SU-DHL-6 (cell line): Measurements from ENCODE around the gene PTPRC.

ENCODE experiments used
- H2AFZ ChIP-seq: fragments of 200-600 bp; sonication (generic); 2 replicates; pipeline ENCODE4 v1.6.1; 2014; ENCODE audit warnings: low read depth, mild to moderate bottlenecking, moderate library complexity, mixed read lengths, antibody characterized with exemption, low read length; ENCODE audit not compliant: severe bottlenecking
- H3F3A ChIP-seq: fragments of 200-600 bp; shearing (Covaris generic); 2 replicates; pipeline ENCODE4 v1.6.0; 2016; ENCODE audit warnings: antibody characterized with exemption, mild to moderate bottlenecking; ENCODE audit not compliant: insufficient read depth
- H3K27ac ChIP-seq: fragments of 200-600 bp; sonication (generic); 2 replicates; pipeline ENCODE4 v1.5.1; 2016; ENCODE audit warnings: low read depth, mild to moderate bottlenecking, low read length, moderate library complexity, mixed read lengths
- H3K27me3 ChIP-seq: fragments of 200-600 bp; sonication (generic), shearing (Covaris generic); 2 replicates; pipeline ENCODE4 v1.6.0; 2014; ENCODE audit warnings: mild to moderate bottlenecking, low read length
- H3K36me3 ChIP-seq: fragments of 200-600 bp; sonication (generic); 2 replicates; pipeline ENCODE4 v1.6.1; 2014; ENCODE audit warnings: mild to moderate bottlenecking, low read length, mixed read lengths
- H3K4me2 ChIP-seq: fragments of 300-600, 200-600 bp; shearing (Covaris generic), sonication (generic); 2 replicates; pipeline ENCODE4 v1.6.0; 2014; ENCODE audit warnings: low read length, low read depth, mild to moderate bottlenecking; ENCODE audit not compliant: poor library complexity, severe bottlenecking
- H3K4me3 ChIP-seq: fragments of 200-600 bp; sonication (generic); 2 replicates; pipeline ENCODE4 v1.5.1; 2014; ENCODE audit warnings: antibody characterized with exemption, low read length, mild to moderate bottlenecking, mixed read lengths; ENCODE audit not compliant: insufficient read depth, poor library complexity, severe bottlenecking
- H3K79me2 ChIP-seq: fragments of 200-600 bp; sonication (generic); 2 replicates; pipeline ENCODE4 v1.6.1; 2014; ENCODE audit warnings: mild to moderate bottlenecking, low read length, moderate library complexity; ENCODE audit not compliant: insufficient read depth
- H3K9ac ChIP-seq: fragments of 200-600 bp; sonication (generic); 2 replicates; pipeline ENCODE4 v1.7.0; 2014; ENCODE audit warnings: mild to moderate bottlenecking, low read length
- H3K9me2 ChIP-seq: fragments of 200-600 bp; sonication (generic); replicated peaks from 2 replicates; pipeline ENCODE4 v1.6.1; 2014; ENCODE audit warnings: low read length; ENCODE audit not compliant: insufficient read depth
- H3K9me3 ChIP-seq: fragments of 200-600 bp; sonication (generic); 2 replicates; pipeline ENCODE4 v1.6.1; 2014; ENCODE audit warnings: low read length, mixed read lengths; ENCODE audit not compliant: insufficient read depth
- H4K20me1 ChIP-seq: fragments of 200-600 bp; sonication (generic); 2 replicates; pipeline ENCODE4 v1.6.1; 2014; ENCODE audit warnings: low read depth, mild to moderate bottlenecking, antibody characterized with exemption, low read length, moderate library complexity, mixed read lengths
- CTCF ChIP-seq: fragments of 200-600 bp; sonication (generic); IDR thresholded peaks from one replicate; pipeline ENCODE4 v1.5.1; 2017; ENCODE audit warnings: antibody characterized with exemption, mild to moderate bottlenecking, low read length, moderate library complexity; ENCODE audit not compliant: insufficient read depth, poor library complexity, severe bottlenecking
- EZH2phosphoT487 ChIP-seq: fragments of 200-600 bp; sonication (generic), shearing (Covaris generic); conservative IDR thresholded peaks from 2 replicates; pipeline ENCODE4 v1.6.1; 2018; ENCODE audit warnings: mild to moderate bottlenecking, antibody characterized with exemption, low read length, moderate library complexity, mixed read lengths

Gene PTPRC

GRCh38 chr1:198633675-198634121, 5.1 kb upstream of the PTPRC start:
- H3K9ac ChIP-seq: peak overlapping the region; percentile 44
- no peaks in the 10 kb centered on the region for H3K9me2 ChIP-seq
- no peak overlapping the region for H2AFZ ChIP-seq
- no peaks in the 10 kb centered on the region for H4K20me1 ChIP-seq
- H3K4me2 ChIP-seq: peak overlapping the region; percentile 95
- H3K27ac ChIP-seq: peak overlapping the region; percentile 100
- TF ChIP-seq CTCF (no peak), EZH2phosphoT487 (no peak)
- H3K79me2 ChIP-seq: peaks cover 85% of the 10 kb centered on the region
- H3K9me3 ChIP-seq: no peaks in the 10 kb centered on the region
- H3K27me3 ChIP-seq: no peaks in the 10 kb centered on the region
- H3K36me3 ChIP-seq: no peaks in the 10 kb centered on the region
- H3F3A ChIP-seq: peaks cover 83% of the 10 kb centered on the region
- no peak overlapping the region for H3K4me3 ChIP-seq

GRCh38 chr1:198635964-198636363, 2.9 kb upstream of the PTPRC start:
- no peak overlapping the region for H3K4me3 ChIP-seq
- H3K9ac ChIP-seq: peak overlapping the region; percentile 70
- peak overlapping the region; percentile 99 for H3K4me2 ChIP-seq
- no peaks in the 10 kb centered on the region for H3K9me3 ChIP-seq
- no peak for TF ChIP-seq EZH2phosphoT487
- no peak for TF ChIP-seq CTCF
- H3K9me2 ChIP-seq: no peaks in the 10 kb centered on the region
- no peak overlapping the region for H2AFZ ChIP-seq
- peaks cover 89% of the 10 kb centered on the region for H3K79me2 ChIP-seq
- no peaks in the 10 kb centered on the region for H3K27me3 ChIP-seq
- peaks cover 83% of the 10 kb centered on the region for H3F3A ChIP-seq
- peak overlapping the region; percentile 100 for H3K27ac ChIP-seq
- H4K20me1 ChIP-seq: no peaks in the 10 kb centered on the region
- peaks cover 8% of the 10 kb centered on the region for H3K36me3 ChIP-seq

GRCh38 chr1:198636391-198636790, 2.4 kb upstream of the PTPRC start:
- peaks cover 94% of the 10 kb centered on the region for H3K79me2 ChIP-seq
- peak overlapping the region; percentile 99 for H3K4me2 ChIP-seq
- no peaks in the 10 kb centered on the region for H3K9me2 ChIP-seq
- H2AFZ ChIP-seq: no peak overlapping the region
- no peak overlapping the region for H3K4me3 ChIP-seq
- peaks cover 12% of the 10 kb centered on the region for H3K36me3 ChIP-seq
- no peaks in the 10 kb centered on the region for H3K9me3 ChIP-seq
- H3F3A ChIP-seq: peaks cover 79% of the 10 kb centered on the region
- peak overlapping the region; percentile 70 for H3K9ac ChIP-seq
- H3K27ac ChIP-seq: peak overlapping the region; percentile 100
- TF ChIP-seq CTCF (no peak), EZH2phosphoT487 (no peak)
- no peaks in the 10 kb centered on the region for H4K20me1 ChIP-seq
- H3K27me3 ChIP-seq: no peaks in the 10 kb centered on the region

- H3K9ac ChIP-seq: peak overlapping the region; percentile 70
These were observed 1.7 kb upstream of the PTPRC start for GRCh38 chr1:198637157-198637556.

More at GRCh38 chr1:198637157-198637556, 1.7 kb upstream of the PTPRC start:
- Histone ChIP-seq H3F3A (peaks cover 79% of the 10 kb centered on the region), H3K4me2 (peak overlapping the region; percentile 99), H4K20me1 (no peaks in the 10 kb centered on the region), H3K27ac (peak overlapping the region; percentile 100), H3K9me2 (no peaks in the 10 kb centered on the region), H3K4me3 (peak overlapping the region; percentile 94), H3K9me3 (no peaks in the 10 kb centered on the region), H2AFZ (no peak overlapping the region), H3K36me3 (peaks cover 20% of the 10 kb centered on the region), H3K79me2 (peaks cover 94% of the 10 kb centered on the region), H3K27me3 (no peaks in the 10 kb centered on the region)
- TF ChIP-seq EZH2phosphoT487 (no peak), CTCF (no peak)
